Rectal smooth muscle tissue (tissue), 1 donor: ENCODE data around the gene RAN.
"Not testable (repeated sequence)": the region's sequence is repeated elsewhere in the genome, so short reads cannot be mapped to it uniquely, and the experiment has no call there.

Experiments
- H3K27ac ChIP-seq: one replicate; pipeline ENCODE4 v1.7.0; 2013; ENCODE audit warnings: low read depth, low read length, inconsistent platforms
- H3K27me3 ChIP-seq: one replicate; pipeline ENCODE4 v1.7.0; 2013; ENCODE audit warnings: low read length; ENCODE audit not compliant: control insufficient read depth, insufficient read depth
- H3K36me3 ChIP-seq: one replicate; pipeline ENCODE4 v1.7.0; 2013; ENCODE audit warnings: low read length; ENCODE audit not compliant: control insufficient read depth, insufficient read depth
- H3K4me1 ChIP-seq: one replicate; pipeline ENCODE4 v1.7.0; 2013; ENCODE audit warnings: low read length; ENCODE audit not compliant: control insufficient read depth, insufficient read depth
- H3K4me3 ChIP-seq: one replicate; pipeline ENCODE4 v1.7.0; 2013; ENCODE audit warnings: low read length
- H3K9ac ChIP-seq: one replicate; pipeline ENCODE4 v1.7.0; 2013; ENCODE audit warnings: low read length

RAN gene

GRCh38 chr12:130904936-130905455 lies 33.1 kb downstream of the RAN start:
- H3K27me3 ChIP-seq, H3K36me3 ChIP-seq, H3K4me3 ChIP-seq, H3K27ac ChIP-seq, H3K9ac ChIP-seq, H3K4me1 ChIP-seq: not testable (repeated sequence)

- Histone ChIP-seq H3K4me3 (no peak overlapping the region), H3K4me1 (no peaks in the 10 kb centered on the region), H3K9ac (no peak overlapping the region), H3K27me3 (no peaks in the 10 kb centered on the region), H3K27ac (no peak overlapping the region), H3K36me3 (no peaks in the 10 kb centered on the region)
Measured at GRCh38 chr12:130909111-130909510, 37.2 kb downstream of the RAN start.

GRCh38 chr12:130911193-130911592 lies 39.3 kb downstream of the RAN start:
- H3K4me1 ChIP-seq = no peaks in the 10 kb centered on the region
- H3K36me3 ChIP-seq = no peaks in the 10 kb centered on the region
- peaks cover 2% of the 10 kb centered on the region for H3K27me3 ChIP-seq
- H3K4me3 ChIP-seq = no peak overlapping the region
- no peak overlapping the region for H3K27ac ChIP-seq
- H3K9ac ChIP-seq = no peak overlapping the region

GRCh38 chr12:130911933-130912332 lies 40.1 kb downstream of the RAN start:
- Histone ChIP-seq H3K27ac (no peak overlapping the region), H3K9ac (no peak overlapping the region), H3K36me3 (no peaks in the 10 kb centered on the region), H3K4me1 (no peaks in the 10 kb centered on the region), H3K4me3 (no peak overlapping the region), H3K27me3 (peaks cover 2% of the 10 kb centered on the region)

- peaks cover 2% of the 10 kb centered on the region for H3K27me3 ChIP-seq
- H3K4me1 ChIP-seq = no peaks in the 10 kb centered on the region
- peak overlapping the region; percentile 38 for H3K4me3 ChIP-seq
- H3K36me3 ChIP-seq = no peaks in the 10 kb centered on the region
- H3K9ac ChIP-seq = no peak overlapping the region
- H3K27ac ChIP-seq = no peak overlapping the region
Measured at GRCh38 chr12:130916241-130916911, 44.5 kb downstream of the RAN start.

GRCh38 chr12:130917607-130918006 lies 45.7 kb downstream of the RAN start:
- Histone ChIP-seq H3K27me3 (peaks cover 2% of the 10 kb centered on the region), H3K9ac (no peak overlapping the region), H3K4me3 (no peak overlapping the region), H3K27ac (no peak overlapping the region), H3K36me3 (no peaks in the 10 kb centered on the region), H3K4me1 (no peaks in the 10 kb centered on the region)

- Histone ChIP-seq H3K27ac (no peak overlapping the region), H3K9ac (no peak overlapping the region), H3K4me3 (no peak overlapping the region), H3K4me1 (no peaks in the 10 kb centered on the region), H3K36me3 (no peaks in the 10 kb centered on the region), H3K27me3 (peaks cover 2% of the 10 kb centered on the region)
Measured at GRCh38 chr12:130919086-130919485, 47.2 kb downstream of the RAN start.

GRCh38 chr12:130920119-130920703 lies 48.3 kb downstream of the RAN start:
- Histone ChIP-seq H3K4me3 (no peak overlapping the region), H3K27ac (no peak overlapping the region), H3K4me1 (peaks cover under 1% of the 10 kb centered on the region), H3K9ac (no peak overlapping the region), H3K27me3 (peaks cover 2% of the 10 kb centered on the region), H3K36me3 (no peaks in the 10 kb centered on the region)

GRCh38 chr12:130920723-130921381 lies 49.0 kb downstream of the RAN start:
- Histone ChIP-seq H3K9ac (no peak overlapping the region), H3K27ac (no peak overlapping the region), H3K36me3 (no peaks in the 10 kb centered on the region), H3K4me3 (no peak overlapping the region), H3K4me1 (peaks cover 4% of the 10 kb centered on the region), H3K27me3 (no peaks in the 10 kb centered on the region)

- peaks cover 4% of the 10 kb centered on the region for H3K4me1 ChIP-seq
- no peak overlapping the region for H3K27ac ChIP-seq
- no peaks in the 10 kb centered on the region for H3K27me3 ChIP-seq
- no peak overlapping the region for H3K4me3 ChIP-seq
- H3K36me3 ChIP-seq = no peaks in the 10 kb centered on the region
- no peak overlapping the region for H3K9ac ChIP-seq
Measured at GRCh38 chr12:130922511-130922953, 50.7 kb downstream of the RAN start.

- Histone ChIP-seq H3K4me1 (peaks cover 4% of the 10 kb centered on the region), H3K27ac (no peak overlapping the region), H3K4me3 (no peak overlapping the region), H3K36me3 (no peaks in the 10 kb centered on the region), H3K9ac (no peak overlapping the region), H3K27me3 (no peaks in the 10 kb centered on the region)
Measured at GRCh38 chr12:130924966-130925665, 53.2 kb downstream of the RAN start.

GRCh38 chr12:130925666-130926015 lies 53.8 kb downstream of the RAN start:
- Histone ChIP-seq H3K27ac (no peak overlapping the region), H3K27me3 (no peaks in the 10 kb centered on the region), H3K9ac (no peak overlapping the region), H3K36me3 (no peaks in the 10 kb centered on the region), H3K4me3 (no peak overlapping the region), H3K4me1 (peaks cover 4% of the 10 kb centered on the region)
